ENCODE data around the gene EXOC3. TPM values are rescaled to one million over a fixed set of nuclear protein-coding genes. Genes with fewer than 3 reads are reported as not detected.

Gene EXOC3
- total RNA-seq, 4 donors from 2014 or later: 46.4 to 92.7 (median 60.3) TPM

DNA sequence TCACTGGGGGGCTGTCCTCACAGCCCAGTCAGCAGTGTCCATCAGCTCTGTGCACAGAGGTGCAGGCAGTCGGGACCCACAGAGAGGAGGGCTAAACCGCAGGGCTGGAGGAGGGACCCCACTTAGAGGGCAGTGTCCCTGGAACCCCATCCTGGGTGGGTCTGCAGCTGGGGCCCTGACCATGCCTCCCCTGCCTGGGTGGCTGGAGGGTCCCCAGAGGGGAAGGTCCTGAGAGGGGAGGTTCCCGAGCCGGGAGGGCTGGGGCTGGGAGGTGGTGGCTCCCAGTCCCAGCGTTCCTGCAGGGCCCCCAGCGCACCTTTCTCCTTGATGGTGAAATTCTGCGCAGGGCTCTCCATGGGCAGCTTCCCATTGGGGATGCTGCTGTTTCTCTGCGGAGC lies 32.7 kb downstream of the EXOC3 start:
- H3K4me1 ChIP-seq: peaks cover 0 to 32% (median 18%) of the 10 kb centered on the region in 3 donors
- WGBS, 2 donors (ENCODE audit: low coverage in 1 of 2): no CpG with 5 or more reads among the region's 8 CpGs
- TF ChIP-seq POLR2A (IDR thresholded peaks at IDR 0.05) (no peak), POLR2AphosphoS5 (IDR thresholded peaks at IDR 0.05) (no peak), EP300 (IDR thresholded peaks at IDR 0.05) (no peak)
- TF ChIP-seq, protein P1, sequence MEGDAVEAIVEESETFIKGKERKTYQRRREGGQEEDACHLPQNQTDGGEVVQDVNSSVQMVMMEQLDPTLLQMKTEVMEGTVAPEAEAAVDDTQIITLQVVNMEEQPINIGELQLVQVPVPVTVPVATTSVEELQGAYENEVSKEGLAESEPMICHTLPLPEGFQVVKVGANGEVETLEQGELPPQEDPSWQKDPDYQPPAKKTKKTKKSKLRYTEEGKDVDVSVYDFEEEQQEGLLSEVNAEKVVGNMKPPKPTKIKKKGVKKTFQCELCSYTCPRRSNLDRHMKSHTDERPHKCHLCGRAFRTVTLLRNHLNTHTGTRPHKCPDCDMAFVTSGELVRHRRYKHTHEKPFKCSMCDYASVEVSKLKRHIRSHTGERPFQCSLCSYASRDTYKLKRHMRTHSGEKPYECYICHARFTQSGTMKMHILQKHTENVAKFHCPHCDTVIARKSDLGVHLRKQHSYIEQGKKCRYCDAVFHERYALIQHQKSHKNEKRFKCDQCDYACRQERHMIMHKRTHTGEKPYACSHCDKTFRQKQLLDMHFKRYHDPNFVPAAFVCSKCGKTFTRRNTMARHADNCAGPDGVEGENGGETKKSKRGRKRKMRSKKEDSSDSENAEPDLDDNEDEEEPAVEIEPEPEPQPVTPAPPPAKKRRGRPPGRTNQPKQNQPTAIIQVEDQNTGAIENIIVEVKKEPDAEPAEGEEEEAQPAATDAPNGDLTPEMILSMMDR (IDR thresholded peaks at IDR 0.05): no peak
- peaks cover 60% of the 10 kb centered on the region for H3K27me3 ChIP-seq
- ATAC-seq: no peak
- H3K9me3 ChIP-seq: no peaks in the 10 kb centered on the region
- peaks cover 0 to 7% of the 10 kb centered on the region in 2 donors for H3K36me3 ChIP-seq
- no peak overlapping the region for H3K27ac ChIP-seq
- no peak overlapping the region for H3K4me3 ChIP-seq

DNA sequence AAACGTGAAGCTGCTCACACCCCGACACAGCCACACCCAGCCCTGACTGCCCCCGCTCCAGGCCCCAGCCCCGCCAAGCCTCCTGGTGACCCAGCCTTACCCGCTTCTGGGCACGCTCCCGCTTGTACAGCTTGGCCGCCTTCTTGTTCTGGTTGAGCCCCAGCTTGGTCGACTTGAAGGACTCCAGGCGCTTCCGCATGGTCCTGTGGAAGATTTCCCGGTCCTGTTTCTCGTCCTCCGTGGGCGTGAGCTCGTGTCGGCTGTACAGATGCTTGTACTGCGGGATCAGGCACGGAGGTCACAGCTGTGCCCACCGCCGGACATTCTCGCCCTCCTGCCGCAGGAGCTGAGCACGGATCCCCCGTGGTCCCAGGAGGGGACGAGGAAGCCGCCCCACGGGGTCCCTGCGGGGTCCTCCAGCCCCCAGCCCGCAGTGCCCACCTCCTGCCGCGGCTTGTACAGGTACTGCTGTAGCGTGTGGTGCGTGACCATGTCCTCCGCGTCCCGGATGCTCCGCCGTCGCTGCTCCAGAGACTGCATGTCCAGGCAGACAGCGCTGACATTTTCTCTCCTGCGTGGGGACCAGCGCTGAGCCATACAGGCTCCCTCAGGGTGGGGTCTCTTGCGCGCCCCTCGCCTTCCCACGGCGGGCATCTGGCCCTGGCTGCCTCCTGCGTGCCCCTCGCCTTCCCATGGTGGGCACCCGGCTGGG lies 33.3 kb downstream of the EXOC3 start:
- peaks cover 0 to 27% (median 18%) of the 10 kb centered on the region in 3 donors for H3K4me1 ChIP-seq
- TF ChIP-seq POLR2A (IDR thresholded peaks at IDR 0.05): no peak
- TF ChIP-seq EP300 (IDR thresholded peaks at IDR 0.05): no peak
- TF ChIP-seq, protein P1 (IDR thresholded peaks at IDR 0.05): no peak
- no peak for TF ChIP-seq POLR2AphosphoS5 (IDR thresholded peaks at IDR 0.05)
- H3K4me3 ChIP-seq: no peak overlapping the region
- peaks cover 0 to 2% of the 10 kb centered on the region in 2 donors for H3K36me3 ChIP-seq
- H3K27me3 ChIP-seq: peaks cover 66% of the 10 kb centered on the region
- ATAC-seq: no peak
- no peak overlapping the region for H3K27ac ChIP-seq
- H3K9me3 ChIP-seq: no peaks in the 10 kb centered on the region
- 86 to 100% methylated on average over 5 to 13 of the region's 51 CpGs for WGBS, 2 donors (ENCODE audit: low coverage in 1 of 2)

DNA sequence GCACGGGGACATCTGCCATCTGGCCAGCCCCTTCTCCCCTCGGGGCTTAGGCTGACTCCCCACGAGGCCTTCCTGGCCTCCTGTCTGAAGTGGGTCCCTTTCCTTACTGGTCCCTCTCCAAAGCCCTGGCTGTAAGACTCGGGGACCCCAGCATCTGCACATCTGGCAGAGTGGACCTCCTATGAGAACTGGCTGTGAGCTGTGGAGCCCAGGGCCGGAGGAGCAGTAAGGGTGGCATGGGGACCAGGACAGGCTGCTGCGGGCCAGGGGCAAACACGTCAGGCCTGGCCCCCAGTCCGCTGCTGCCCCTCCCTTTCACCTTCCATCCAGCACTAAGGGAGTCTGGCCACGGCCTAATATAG lies 33.8 kb downstream of the EXOC3 start:
- no peak for ATAC-seq
- WGBS, 2 donors (ENCODE audit: low coverage in 1 of 2): 80% methylated on average over 1 of the region's 9 CpGs; no CpG with 5 or more reads in 1 of the 2 donors
- H3K4me1 ChIP-seq: peaks cover 0 to 21% (median 13%) of the 10 kb centered on the region in 3 donors
- no peak overlapping the region for H3K27ac ChIP-seq
- no peak for TF ChIP-seq POLR2AphosphoS5 (IDR thresholded peaks at IDR 0.05)
- no peaks in the 10 kb centered on the region for H3K9me3 ChIP-seq
- H3K36me3 ChIP-seq: no peaks in the 10 kb centered on the region
- H3K27me3 ChIP-seq: peaks cover 71% of the 10 kb centered on the region
- no peak overlapping the region for H3K4me3 ChIP-seq

DNA sequence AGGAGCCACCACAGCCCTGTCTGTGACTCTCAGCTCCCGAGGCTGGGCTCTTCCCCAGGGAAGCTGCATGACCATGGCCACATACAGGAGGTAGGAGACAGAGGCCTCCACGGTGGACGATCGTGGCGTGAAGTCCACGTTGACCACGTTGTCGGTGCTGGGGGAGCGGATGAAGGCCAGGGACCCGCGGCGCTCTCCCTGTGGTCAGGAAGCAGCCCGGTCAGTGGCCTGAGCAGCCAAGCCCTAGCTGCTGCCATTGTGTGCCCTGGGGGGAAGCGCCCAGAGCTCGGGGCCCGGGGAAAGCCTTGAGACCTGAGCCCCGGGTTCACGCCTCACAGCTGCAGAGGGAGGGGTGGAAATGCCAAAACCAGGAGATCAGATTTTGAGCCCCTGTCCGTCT lies 34.3 kb downstream of the EXOC3 start:
- H3K9me3 ChIP-seq: no peaks in the 10 kb centered on the region
- H3K27ac ChIP-seq: no peak overlapping the region
- peaks cover 0 to 17% (median 8%) of the 10 kb centered on the region in 3 donors for H3K4me1 ChIP-seq
- H3K36me3 ChIP-seq: no peaks in the 10 kb centered on the region
- peaks cover 76% of the 10 kb centered on the region for H3K27me3 ChIP-seq
- WGBS, 2 donors (ENCODE audit: low coverage in 1 of 2): 17% methylated on average over 1 of the region's 19 CpGs; no CpG with 5 or more reads in 1 of the 2 donors
- ATAC-seq: no peak
- TF ChIP-seq POLR2AphosphoS5 (IDR thresholded peaks at IDR 0.05) (no peak), POLR2A (IDR thresholded peaks at IDR 0.05) (no peak), EP300 (IDR thresholded peaks at IDR 0.05) (no peak)
- TF ChIP-seq, protein P1 (IDR thresholded peaks at IDR 0.05): no peak
- H3K4me3 ChIP-seq: no peak overlapping the region

DNA sequence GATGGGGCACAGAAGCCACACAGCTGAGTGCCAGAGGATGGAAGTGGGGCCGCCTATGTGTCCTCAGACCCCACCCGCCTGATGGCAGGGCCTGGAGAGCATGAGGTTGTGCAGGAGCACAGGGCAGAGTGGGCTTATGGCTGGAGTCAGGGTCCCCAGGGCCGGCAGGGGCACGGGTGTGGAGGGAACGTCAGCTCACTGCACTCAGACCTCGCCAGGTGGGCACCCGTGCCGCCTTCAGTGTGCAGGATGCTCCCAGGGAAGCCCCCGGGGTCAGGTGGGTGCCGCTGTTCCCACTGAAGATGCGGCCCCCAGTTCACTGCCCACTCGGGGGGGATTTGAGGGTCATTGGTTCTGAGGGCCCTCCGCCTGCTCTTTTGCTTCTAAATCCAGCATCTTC lies 34.9 kb downstream of the EXOC3 start:
- H3K4me1 ChIP-seq: peaks cover 0 to 12% (median 6%) of the 10 kb centered on the region in 3 donors
- peaks cover 82% of the 10 kb centered on the region for H3K27me3 ChIP-seq
- no peaks in the 10 kb centered on the region for H3K36me3 ChIP-seq
- TF ChIP-seq POLR2A (IDR thresholded peaks at IDR 0.05) (no peak), EP300 (IDR thresholded peaks at IDR 0.05) (no peak), POLR2AphosphoS5 (IDR thresholded peaks at IDR 0.05) (no peak)
- TF ChIP-seq, protein P1 (IDR thresholded peaks at IDR 0.05): no peak
- no peak overlapping the region for H3K27ac ChIP-seq
- 40% methylated on average over 3 of the region's 13 CpGs; no CpG with 5 or more reads in 1 of the 2 donors for WGBS, 2 donors (ENCODE audit: low coverage in 1 of 2)
- ATAC-seq: no peak
- H3K4me3 ChIP-seq: no peak overlapping the region
- no peaks in the 10 kb centered on the region for H3K9me3 ChIP-seq

All from gastroesophageal sphincter (tissue), 4 donors.